Measurements from ENCODE around the gene SMCO3.

Gene SMCO3

GRCh38 chr12:14776236-14776961 lies 37.6 kb downstream of the SMCO3 start:
- peak; percentile 14 for TF ChIP-seq CTCF (IDR thresholded peaks at IDR 0.05; ENCODE audit: insufficient read depth, missing control alignments)
- FAIRE-seq (no peak), DNase-seq (ENCODE audit: insufficient read length, low spot score) (no peak)

GRCh38 chr12:14775636-14775980 lies 38.4 kb downstream of the SMCO3 start:
- no peak for TF ChIP-seq CTCF (IDR thresholded peaks at IDR 0.05; ENCODE audit: insufficient read depth, missing control alignments)
- FAIRE-seq (no peak), DNase-seq (ENCODE audit: insufficient read length, low spot score) (no peak)

- TF ChIP-seq CTCF (IDR thresholded peaks at IDR 0.05; ENCODE audit: insufficient read depth, missing control alignments), result no peak
- DNase-seq (ENCODE audit: insufficient read length, low spot score) (no peak), FAIRE-seq (no peak)
These were observed 38.9 kb downstream of the SMCO3 start for GRCh38 chr12:14774906-14775635.

- no peak for DNase-seq (ENCODE audit: insufficient read length, low spot score)
- no peak for FAIRE-seq
These were observed 39.7 kb downstream of the SMCO3 start for GRCh38 chr12:14774074-14774905.

GRCh38 chr12:14773685-14774073 lies 40.3 kb downstream of the SMCO3 start:
- FAIRE-seq, result no peak
- no peak for DNase-seq (ENCODE audit: insufficient read length, low spot score)
- no peak for TF ChIP-seq CTCF (IDR thresholded peaks at IDR 0.05; ENCODE audit: insufficient read depth, missing control alignments)

More at GRCh38 chr12:14774074-14774905, 39.7 kb downstream of the SMCO3 start:
- TF ChIP-seq CTCF (IDR thresholded peaks at IDR 0.05; ENCODE audit: insufficient read depth, missing control alignments), result no peak

- no peak for DNase-seq (ENCODE audit: insufficient read length, low spot score)
- no peak for FAIRE-seq
- no peak for TF ChIP-seq CTCF (IDR thresholded peaks at IDR 0.05; ENCODE audit: insufficient read depth, missing control alignments)
These were observed 41.0 kb downstream of the SMCO3 start for GRCh38 chr12:14772946-14773345.
